ENCODE data around the gene FAM20A. TPM values are rescaled to one million over a fixed set of nuclear protein-coding genes. Genes with fewer than 3 reads are reported as not detected.
"Not testable (repeated sequence)": the region's sequence is repeated elsewhere in the genome, so short reads cannot be mapped to it uniquely, and the experiment has no call there.

The FAM20A gene
- polyA plus RNA-seq, 10 donors: 6.7 to 14.3 (median 7.9) TPM

- DNase-seq: no peak
These were observed 9.2 kb downstream of the FAM20A start for GRCh38 chr17:68592009-68592408.

- peak in 1 of 3 donors; percentile 51 for DNase-seq
These were observed 9.6 kb downstream of the FAM20A start for GRCh38 chr17:68591583-68591982.

- no peak for DNase-seq
These were observed 12.1 kb downstream of the FAM20A start for GRCh38 chr17:68589086-68589485.

- DNase-seq: no peak
These were observed 12.8 kb downstream of the FAM20A start for GRCh38 chr17:68588362-68588761.

GRCh38 chr17:68587847-68588246 lies 13.3 kb downstream of the FAM20A start:
- DNase-seq: peak in 1 of 3 donors; percentile 49

GRCh38 chr17:68587026-68587425 lies 14.1 kb downstream of the FAM20A start:
- no peak for DNase-seq

GRCh38 chr17:68585643-68586042 lies 15.5 kb downstream of the FAM20A start:
- DNase-seq: no peak

GRCh38 chr17:68584581-68585303 lies 16.4 kb downstream of the FAM20A start:
- DNase-seq: peak in 2 of 3 donors; percentile 61 to 83

GRCh38 chr17:68582867-68583266 lies 18.3 kb downstream of the FAM20A start:
- not testable (repeated sequence) for DNase-seq

- DNase-seq: no peak
These were observed 19.1 kb downstream of the FAM20A start for GRCh38 chr17:68581863-68582645.

GRCh38 chr17:68580236-68580770 lies 20.9 kb downstream of the FAM20A start:
- DNase-seq: peak; percentile 61 to 90 (median 87)

GRCh38 chr17:68579194-68579927 lies 21.8 kb downstream of the FAM20A start:
- DNase-seq: peak in 1 of 3 donors; percentile 35

- no peak for DNase-seq
These were observed 22.9 kb downstream of the FAM20A start for GRCh38 chr17:68578236-68578635.

GRCh38 chr17:68577497-68577821 lies 23.7 kb downstream of the FAM20A start:
- peak in 1 of 3 donors; percentile 52 for DNase-seq

- DNase-seq: peak; percentile 74 to 94 (median 82)
These were observed 24.2 kb downstream of the FAM20A start for GRCh38 chr17:68576811-68577496.

- peak in 1 of 3 donors; percentile 35 for DNase-seq
These were observed 25.0 kb downstream of the FAM20A start for GRCh38 chr17:68576137-68576536.

- DNase-seq: no peak
These were observed 27.8 kb downstream of the FAM20A start for GRCh38 chr17:68573338-68573737.

- no peak for DNase-seq
These were observed 28.9 kb downstream of the FAM20A start for GRCh38 chr17:68572138-68572842.

- no peak for DNase-seq
These were observed 30.6 kb downstream of the FAM20A start for GRCh38 chr17:68570526-68570925.

GRCh38 chr17:68569346-68569745 lies 31.8 kb downstream of the FAM20A start:
- no peak for DNase-seq

- DNase-seq: no peak
These were observed 32.6 kb downstream of the FAM20A start for GRCh38 chr17:68568581-68568980.

All from muscle of back (tissue), 11 donors.